A673 (cell line): ENCODE measurements around the gene SF3A1.

Experiments used
- EZH2 ChIP-seq: fragments of 200-600 bp; sonication (generic); IDR thresholded peaks from 2 replicates; pipeline ENCODE4 v1.6.1; 2017; ENCODE audit warnings: borderline replicate concordance, low read depth, mild to moderate bottlenecking, mixed read lengths, antibody characterized with exemption, low read length; ENCODE audit not compliant: poor library complexity, severe bottlenecking
- TF ChIP-seq, protein P1 (sequence below): fragments of 300-800, 200-600 bp; sonication (generic); conservative IDR thresholded peaks from 2 replicates; pipeline ENCODE4 v1.5.1; 2017; ENCODE audit warnings: low read depth, mild to moderate bottlenecking, antibody characterized with exemption, low read length, moderate library complexity, mixed read lengths

DNA sequence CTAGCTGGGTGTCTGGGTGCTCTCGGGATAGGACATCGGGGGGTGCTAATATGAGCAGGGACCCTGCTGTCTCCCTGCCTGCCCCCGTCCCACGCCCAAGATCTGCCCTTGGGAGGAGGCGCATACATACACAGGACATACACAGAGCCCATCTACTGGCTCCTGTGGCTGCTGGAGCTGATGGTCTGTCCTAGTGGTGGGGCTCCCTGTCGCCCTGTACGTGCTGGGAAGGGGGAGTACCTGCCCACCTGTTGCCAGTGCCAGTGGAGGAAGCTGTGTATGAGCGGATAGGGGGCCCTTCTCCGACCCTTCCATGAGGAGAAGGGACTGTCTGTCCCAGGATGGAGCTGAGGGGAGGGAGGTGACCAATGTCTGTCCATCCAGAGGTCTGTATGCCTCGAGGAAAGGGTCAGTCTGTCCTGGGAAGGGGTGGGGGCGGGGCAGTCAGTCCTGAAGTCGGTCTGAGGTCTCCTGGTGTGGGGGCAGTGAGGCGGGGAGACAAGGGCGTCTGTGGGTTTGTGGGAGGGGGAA is 30.9 kb downstream of the SF3A1 start:
- TF ChIP-seq, protein P1, sequence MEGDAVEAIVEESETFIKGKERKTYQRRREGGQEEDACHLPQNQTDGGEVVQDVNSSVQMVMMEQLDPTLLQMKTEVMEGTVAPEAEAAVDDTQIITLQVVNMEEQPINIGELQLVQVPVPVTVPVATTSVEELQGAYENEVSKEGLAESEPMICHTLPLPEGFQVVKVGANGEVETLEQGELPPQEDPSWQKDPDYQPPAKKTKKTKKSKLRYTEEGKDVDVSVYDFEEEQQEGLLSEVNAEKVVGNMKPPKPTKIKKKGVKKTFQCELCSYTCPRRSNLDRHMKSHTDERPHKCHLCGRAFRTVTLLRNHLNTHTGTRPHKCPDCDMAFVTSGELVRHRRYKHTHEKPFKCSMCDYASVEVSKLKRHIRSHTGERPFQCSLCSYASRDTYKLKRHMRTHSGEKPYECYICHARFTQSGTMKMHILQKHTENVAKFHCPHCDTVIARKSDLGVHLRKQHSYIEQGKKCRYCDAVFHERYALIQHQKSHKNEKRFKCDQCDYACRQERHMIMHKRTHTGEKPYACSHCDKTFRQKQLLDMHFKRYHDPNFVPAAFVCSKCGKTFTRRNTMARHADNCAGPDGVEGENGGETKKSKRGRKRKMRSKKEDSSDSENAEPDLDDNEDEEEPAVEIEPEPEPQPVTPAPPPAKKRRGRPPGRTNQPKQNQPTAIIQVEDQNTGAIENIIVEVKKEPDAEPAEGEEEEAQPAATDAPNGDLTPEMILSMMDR, result no peak
- no peak for TF ChIP-seq EZH2
